HG03196 (cell line): ENCODE results near the gene SLC6A6.

Experiments
- ATAC-seq: cut with Tn5 transposase; IDR thresholded peaks from one replicate; pipeline ENCODE4 v1.9.1; 2021; ENCODE audit not compliant: unreplicated experiment

The SLC6A6 gene

GRCh38 chr3:14481646-14482036, 79.2 kb downstream of the SLC6A6 start:
- ATAC-seq = no peak

- ATAC-seq = no peak
Observed at GRCh38 chr3:14482271-14482721, 79.9 kb downstream of the SLC6A6 start.

- no peak for ATAC-seq
Observed at GRCh38 chr3:14483286-14483685, 80.9 kb downstream of the SLC6A6 start.

- no peak for ATAC-seq
Observed at GRCh38 chr3:14484741-14485140, 82.3 kb downstream of the SLC6A6 start.

GRCh38 chr3:14485981-14486380, 83.6 kb downstream of the SLC6A6 start:
- ATAC-seq = no peak

- ATAC-seq = no peak
Observed at GRCh38 chr3:14486460-14486859, 84.1 kb downstream of the SLC6A6 start.

GRCh38 chr3:14487086-14487485, 84.7 kb downstream of the SLC6A6 start:
- no peak for ATAC-seq

GRCh38 chr3:14487821-14488220, 85.4 kb downstream of the SLC6A6 start:
- ATAC-seq = no peak

GRCh38 chr3:14488286-14489041, 86.1 kb downstream of the SLC6A6 start:
- ATAC-seq = no peak

- no peak for ATAC-seq
Observed at GRCh38 chr3:14489641-14490040, 87.2 kb downstream of the SLC6A6 start.

DNA sequence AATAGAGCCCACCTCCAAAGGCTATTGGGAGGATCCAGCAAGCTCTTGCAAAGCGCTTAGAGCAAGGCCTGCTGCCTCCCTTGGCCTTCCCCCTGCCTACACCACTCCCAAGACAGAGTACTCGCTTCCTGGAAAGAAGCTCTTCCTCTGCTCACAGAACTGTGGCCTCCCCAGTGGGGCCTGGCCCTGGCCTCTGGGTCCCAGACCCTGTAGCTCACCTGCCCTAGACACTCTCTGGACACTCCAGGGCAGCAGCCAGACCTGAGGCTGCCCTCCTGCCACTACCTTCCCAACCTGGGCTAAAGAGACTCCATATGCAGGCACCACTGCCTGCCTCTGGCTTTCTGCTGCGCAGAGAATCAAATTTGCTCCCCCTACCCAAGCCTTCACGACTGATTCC, 87.8 kb downstream of the SLC6A6 start:
- no peak for ATAC-seq

DNA sequence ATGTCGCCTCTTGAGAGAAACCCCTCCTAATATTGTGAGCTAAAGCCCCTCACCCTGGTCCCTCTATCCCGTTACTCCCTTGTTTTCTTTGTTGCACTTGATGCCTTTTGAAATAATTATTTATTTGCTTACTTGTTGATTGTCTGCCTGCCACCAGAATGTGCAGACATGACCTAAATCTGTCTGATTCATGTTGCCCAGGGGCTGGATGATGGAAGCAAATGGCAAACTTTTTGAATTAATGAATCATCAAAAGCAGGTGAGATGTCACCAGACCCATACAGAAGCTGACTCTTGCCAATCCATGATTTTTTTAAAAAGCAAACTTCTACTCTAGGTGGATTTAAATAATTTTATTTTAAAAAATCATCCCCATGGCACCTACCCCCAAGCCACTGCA, 88.4 kb downstream of the SLC6A6 start:
- no peak for ATAC-seq

GRCh38 chr3:14491396-14492190, 89.2 kb downstream of the SLC6A6 start:
- no peak for ATAC-seq

- no peak for ATAC-seq
Observed at GRCh38 chr3:14492948-14493881, 90.8 kb downstream of the SLC6A6 start.

DNA sequence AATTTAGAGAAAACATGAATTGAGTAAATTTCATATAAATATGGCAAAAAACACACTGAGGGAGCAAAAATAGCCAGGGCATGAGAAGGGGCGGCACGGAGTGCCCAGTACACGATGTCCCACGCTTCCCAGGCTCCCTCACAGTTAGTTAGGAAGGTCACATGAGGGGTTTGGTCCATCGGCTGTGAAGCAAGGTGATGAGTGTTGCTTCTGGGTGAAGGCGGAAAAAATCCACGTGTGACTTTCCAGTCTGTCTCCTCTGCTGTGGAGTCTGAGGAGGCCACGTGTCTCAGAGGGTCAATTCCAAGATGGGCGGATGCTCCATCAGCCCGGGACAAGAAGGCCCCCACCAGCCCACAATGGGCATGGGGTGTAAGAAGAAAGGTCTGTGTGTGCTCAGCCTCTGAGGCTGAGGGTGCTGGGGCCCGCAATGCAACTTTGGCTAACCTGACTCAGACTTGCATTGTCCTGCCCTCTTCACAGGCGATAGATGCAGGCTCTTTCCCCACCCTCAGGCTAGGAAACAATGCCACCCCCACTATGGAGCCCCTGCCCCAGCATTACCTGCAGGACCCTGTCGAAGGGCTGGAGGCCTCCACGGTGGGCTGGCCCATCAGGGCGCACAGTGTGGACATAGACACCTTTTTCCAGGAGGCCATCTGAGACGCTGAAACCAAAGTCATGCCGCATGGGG, 92.0 kb downstream of the SLC6A6 start:
- ATAC-seq = no peak

- no peak for ATAC-seq
Observed at GRCh38 chr3:14494973-14495300, 92.5 kb downstream of the SLC6A6 start.

GRCh38 chr3:14496351-14496750, 93.9 kb downstream of the SLC6A6 start:
- ATAC-seq = no peak

DNA sequence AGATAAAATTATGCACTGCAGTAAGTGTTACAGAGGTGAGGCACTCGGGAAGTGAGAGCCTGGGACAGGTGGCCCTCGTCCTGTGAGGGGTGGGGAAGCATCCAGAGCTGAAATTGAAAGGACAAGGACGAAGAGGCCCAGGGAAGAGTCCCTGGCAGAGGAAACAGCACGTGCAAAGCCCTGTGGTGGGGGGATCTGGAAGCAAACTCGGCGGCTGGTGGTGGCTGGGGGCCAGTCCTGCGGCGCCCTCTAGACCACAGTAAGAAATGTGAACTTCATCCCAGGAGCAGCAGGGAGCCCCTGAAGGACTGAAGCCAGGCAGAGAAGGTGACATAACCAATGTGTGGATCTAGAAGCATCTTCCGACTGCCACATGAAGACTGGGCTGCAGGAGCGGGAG, 94.9 kb downstream of the SLC6A6 start:
- no peak for ATAC-seq

DNA sequence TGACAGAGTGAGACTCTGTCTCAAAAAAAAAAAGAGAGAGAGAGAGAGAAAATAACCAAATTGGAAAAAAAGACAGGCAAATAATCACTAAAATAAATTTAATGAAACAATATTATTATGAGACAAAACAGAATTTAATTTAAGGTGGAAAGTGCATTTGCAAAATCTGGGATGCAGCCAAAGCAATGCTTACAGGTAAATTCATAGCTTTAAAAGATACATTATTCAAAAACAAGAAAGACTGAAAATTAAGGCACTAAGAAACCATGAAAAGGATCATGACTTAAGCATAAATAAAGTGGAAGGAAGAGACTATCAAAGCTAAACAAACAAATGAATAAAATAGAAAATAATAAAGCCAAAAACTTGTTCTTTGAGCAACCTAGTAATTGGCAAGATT, 100.1 kb downstream of the SLC6A6 start:
- ATAC-seq = no peak

DNA sequence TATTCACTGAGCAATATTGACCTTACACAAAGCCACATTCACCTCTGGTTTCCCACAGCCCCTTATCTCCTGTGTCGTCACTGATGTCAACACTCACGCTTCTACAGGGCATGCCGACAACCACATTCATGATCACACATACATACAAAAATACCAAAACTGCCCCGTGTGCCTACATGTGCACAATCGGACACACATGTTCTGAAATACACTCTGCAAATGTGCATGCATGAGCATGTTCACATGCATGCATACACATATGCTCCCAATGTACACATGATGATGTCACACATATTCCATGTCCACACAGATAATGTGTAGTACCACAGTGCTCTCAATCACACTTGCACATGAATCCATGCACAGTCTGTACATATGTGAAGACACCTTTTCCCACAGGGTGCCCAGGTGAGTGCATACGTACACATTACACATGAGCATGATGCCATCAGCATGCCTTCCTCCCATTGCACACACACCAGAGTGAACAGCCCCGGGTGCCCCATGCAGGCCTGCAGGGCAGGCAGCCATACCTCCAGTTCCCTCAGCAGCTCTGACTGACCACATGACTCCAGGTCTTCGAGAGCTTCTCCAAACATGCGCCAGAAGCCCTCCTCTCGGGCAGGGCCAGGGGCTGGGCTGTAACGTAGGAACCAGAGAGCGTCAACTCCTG, 100.8 kb downstream of the SLC6A6 start:
- no peak for ATAC-seq
